ENCODE data around the gene WDR20. TPM values are rescaled to one million over a fixed set of nuclear protein-coding genes. Genes with fewer than 3 reads are reported as not detected.
A peak's percentile ranks its signal among the peaks of the same experiment; 100 is the strongest.
"Not testable (repeated sequence)": the region's sequence is repeated elsewhere in the genome, so short reads cannot be mapped to it uniquely, and the experiment has no call there.

Gene WDR20
- total RNA-seq, 1 experiment from 2014 or later = 24.2 TPM

DNA sequence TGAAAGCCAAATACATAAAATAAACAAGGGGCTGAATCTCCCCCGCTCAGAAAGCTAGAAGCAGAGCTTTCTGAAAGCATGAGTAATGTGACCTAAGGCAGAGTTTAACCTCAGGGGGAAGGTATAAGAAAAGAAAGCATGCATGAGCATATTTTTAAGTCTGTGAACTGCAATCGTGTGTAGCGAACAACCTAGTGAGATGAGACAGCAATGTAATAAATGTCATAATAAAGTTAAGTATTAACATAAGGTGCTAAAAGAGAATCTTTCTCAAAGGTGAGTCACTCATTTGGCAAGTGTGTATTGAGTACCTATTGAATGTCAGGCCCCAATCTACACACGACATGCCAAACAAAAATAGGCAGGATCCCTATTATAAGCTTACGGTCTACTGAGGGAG, 14.2 kb upstream of the WDR20 start:
- in situ Hi-C loops (cut with HindIII; ENCODE audit: low sequenced_read_pairs) = no loop called here
- DNase-seq (ENCODE audit: low spot score) = no peak

GRCh38 chr14:102126807-102127455, 12.8 kb upstream of the WDR20 start:
- in situ Hi-C loops (cut with HindIII; ENCODE audit: low sequenced_read_pairs) = no loop called here

DNA sequence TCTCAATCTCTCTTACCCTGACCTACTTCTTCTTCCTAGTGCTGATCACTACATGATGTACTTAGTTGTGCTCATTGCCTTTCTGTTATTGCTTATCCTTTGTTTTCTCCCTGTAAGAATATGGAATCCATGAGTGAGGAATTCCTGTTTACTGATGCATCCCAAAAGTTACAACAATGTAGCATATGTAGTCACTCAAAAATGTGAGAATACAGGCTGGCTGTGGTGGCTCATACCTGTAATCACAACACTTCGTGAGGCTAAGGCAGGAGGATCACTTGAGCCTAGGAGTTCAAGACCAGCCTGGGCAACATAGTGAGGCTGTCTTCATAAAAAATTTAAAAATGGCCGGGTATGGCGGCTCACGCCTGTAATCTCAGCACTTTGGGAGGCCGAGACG, 8.0 kb upstream of the WDR20 start:
- no peak for DNase-seq (ENCODE audit: low spot score)
- in situ Hi-C loops (cut with HindIII; ENCODE audit: low sequenced_read_pairs) = no loop called here

More at GRCh38 chr14:102126807-102127455, 12.8 kb upstream of the WDR20 start:
- no peak for DNase-seq (ENCODE audit: low spot score)

GRCh38 chr14:102134021-102134420, 5.7 kb upstream of the WDR20 start:
- DNase-seq (ENCODE audit: low spot score); in situ Hi-C loops (cut with HindIII; ENCODE audit: low sequenced_read_pairs): not testable (repeated sequence)

- DNase-seq (ENCODE audit: low spot score); in situ Hi-C loops (cut with HindIII; ENCODE audit: low sequenced_read_pairs): not testable (repeated sequence)
Measured at GRCh38 chr14:102134719-102135118, 5.0 kb upstream of the WDR20 start.

- DNase-seq (ENCODE audit: low spot score); in situ Hi-C loops (cut with HindIII; ENCODE audit: low sequenced_read_pairs): not testable (repeated sequence)
Measured at GRCh38 chr14:102135456-102135855, 4.2 kb upstream of the WDR20 start.

DNA sequence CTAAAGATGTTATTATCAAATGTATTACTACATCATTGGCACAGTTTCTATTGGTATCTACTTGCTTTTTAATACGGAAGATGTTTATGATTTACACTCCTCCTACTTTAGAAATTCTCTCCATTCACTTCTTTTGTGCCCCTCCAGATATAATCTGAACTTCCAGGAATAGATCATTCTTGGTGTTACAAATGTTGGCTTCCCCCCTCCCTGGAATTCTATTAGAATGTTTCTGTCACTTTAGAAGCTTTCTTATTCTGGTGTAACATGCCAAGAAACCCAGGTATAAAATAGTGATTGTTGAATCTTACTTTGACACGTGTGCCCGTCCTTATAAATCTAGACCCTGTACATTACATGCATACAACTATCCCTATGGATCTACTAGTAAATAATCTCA, 1.2 kb upstream of the WDR20 start:
- DNase-seq (ENCODE audit: low spot score) = peak; percentile 8
- in situ Hi-C loops (cut with HindIII; ENCODE audit: low sequenced_read_pairs) = no loop called here

DNA sequence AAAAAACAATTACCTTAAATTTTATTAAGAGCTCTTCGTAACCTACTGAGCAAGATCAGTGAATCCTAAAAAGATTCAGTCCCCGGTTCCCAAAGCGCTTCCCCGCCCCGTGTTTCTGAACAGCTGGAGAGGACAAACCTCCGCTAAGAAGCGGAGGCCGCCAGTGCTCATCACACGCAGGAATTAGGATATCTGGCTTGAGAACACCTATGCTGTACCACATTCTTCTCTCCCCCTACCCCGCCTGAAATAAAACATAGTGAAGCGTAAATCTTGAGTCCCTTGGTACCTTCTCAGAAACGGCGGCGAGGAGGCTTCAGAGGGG, 774 bp upstream of the WDR20 start:
- in situ Hi-C loops (cut with HindIII; ENCODE audit: low sequenced_read_pairs) = no loop called here
- DNase-seq (ENCODE audit: low spot score) = no peak

GRCh38 chr14:102140027-102140749, 491 bp downstream of the WDR20 start:
- peak; percentile 31 for DNase-seq (ENCODE audit: low spot score)
- in situ Hi-C loops (cut with HindIII; ENCODE audit: low sequenced_read_pairs) = no loop called here

- peak; percentile 7 for DNase-seq (ENCODE audit: low spot score)
- in situ Hi-C loops (cut with HindIII; ENCODE audit: low sequenced_read_pairs) = no loop called here
Measured at GRCh38 chr14:102140750-102141145, 1.1 kb downstream of the WDR20 start.

GRCh38 chr14:102141797-102142196, 2.1 kb downstream of the WDR20 start:
- DNase-seq (ENCODE audit: low spot score) = no peak
- in situ Hi-C loops (cut with HindIII; ENCODE audit: low sequenced_read_pairs) = no loop called here

DNA sequence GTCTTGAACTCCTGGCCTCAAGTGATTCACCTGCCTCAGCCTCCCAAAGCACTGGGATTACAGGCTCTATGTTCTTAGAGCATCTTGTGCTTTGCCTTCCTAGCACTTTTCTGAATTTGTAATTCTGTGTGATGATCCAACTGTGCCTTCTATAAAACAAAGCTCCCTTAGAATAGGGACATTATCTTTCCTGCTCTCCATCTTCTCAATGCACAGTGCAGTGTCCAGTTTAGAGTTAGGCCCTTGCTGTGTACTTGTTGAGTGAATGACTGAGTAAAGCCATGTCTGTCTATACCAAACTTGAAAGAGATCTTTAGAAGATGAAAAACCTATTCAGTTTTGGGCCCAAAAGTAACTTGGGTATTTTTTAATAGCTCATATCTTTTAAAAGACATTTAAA, 5.2 kb downstream of the WDR20 start:
- DNase-seq (ENCODE audit: low spot score) = no peak
- in situ Hi-C loops (cut with HindIII; ENCODE audit: low sequenced_read_pairs) = no loop called here

DNA sequence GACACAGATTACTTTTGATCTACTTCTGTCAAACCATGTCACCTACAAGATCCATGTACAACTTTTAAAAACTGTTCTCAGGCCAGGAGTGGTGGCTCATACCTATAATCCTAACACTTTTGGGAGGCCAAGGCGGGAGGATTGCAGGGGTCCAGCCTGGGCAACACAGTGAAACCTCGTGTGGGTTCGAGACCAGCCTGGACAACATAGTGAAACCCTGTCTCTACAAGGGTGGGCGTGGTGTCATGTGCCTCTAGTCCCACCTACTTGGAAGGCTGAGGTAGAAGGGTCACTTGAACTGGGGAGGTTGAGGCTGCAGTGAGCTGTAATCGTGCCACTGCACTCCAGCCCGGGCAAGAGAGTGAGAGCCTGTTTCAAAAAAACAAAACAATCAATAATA, 5.7 kb downstream of the WDR20 start:
- in situ Hi-C loops (cut with HindIII; ENCODE audit: low sequenced_read_pairs) = no loop called here
- no peak for DNase-seq (ENCODE audit: low spot score)

DNA sequence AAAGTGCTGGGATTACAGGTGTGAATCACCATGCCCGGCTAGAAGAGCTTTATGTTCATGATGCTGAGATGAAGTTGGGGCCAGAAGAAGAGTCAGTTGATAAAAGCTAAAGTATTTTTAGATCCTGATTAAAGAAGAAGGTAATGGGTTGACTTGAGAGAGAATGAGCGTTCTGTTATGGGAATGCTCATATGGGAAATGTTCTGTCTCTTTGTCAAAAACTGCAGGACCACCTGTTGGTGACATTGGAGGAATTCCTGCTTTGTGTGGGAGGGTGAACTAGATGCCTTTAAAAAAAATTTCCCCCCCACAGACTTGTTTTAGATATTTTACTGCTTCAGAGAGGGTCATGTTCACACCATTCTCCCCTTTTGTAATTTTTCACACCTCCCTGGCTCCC, 6.7 kb downstream of the WDR20 start:
- in situ Hi-C loops (cut with HindIII; ENCODE audit: low sequenced_read_pairs) = no loop called here
- no peak for DNase-seq (ENCODE audit: low spot score)

DNA sequence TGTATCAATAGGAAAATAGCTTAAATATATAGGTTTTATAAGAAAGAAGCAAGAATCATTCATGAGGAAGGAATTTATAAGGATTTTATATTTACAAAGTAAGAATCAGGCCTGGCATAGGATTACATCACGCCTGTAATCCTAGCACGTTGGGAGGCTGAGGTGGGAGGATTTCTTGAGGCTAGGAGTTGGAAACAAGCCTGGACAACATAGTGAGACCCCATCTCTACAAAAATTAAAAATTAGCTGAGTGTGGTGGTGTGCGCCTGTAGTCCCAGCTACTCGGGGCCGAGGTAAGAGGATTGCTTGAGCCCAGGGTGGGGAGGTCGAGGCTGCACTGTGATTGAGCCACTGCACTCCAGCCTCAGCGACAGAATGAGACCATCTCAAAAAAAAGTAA, 10.4 kb downstream of the WDR20 start:
- in situ Hi-C loops (cut with HindIII; ENCODE audit: low sequenced_read_pairs) = no loop called here
- no peak for DNase-seq (ENCODE audit: low spot score)

GRCh38 chr14:102150744-102151143, 11.0 kb downstream of the WDR20 start:
- in situ Hi-C loops (cut with HindIII; ENCODE audit: low sequenced_read_pairs) = no loop called here
- no peak for DNase-seq (ENCODE audit: low spot score)

DNA sequence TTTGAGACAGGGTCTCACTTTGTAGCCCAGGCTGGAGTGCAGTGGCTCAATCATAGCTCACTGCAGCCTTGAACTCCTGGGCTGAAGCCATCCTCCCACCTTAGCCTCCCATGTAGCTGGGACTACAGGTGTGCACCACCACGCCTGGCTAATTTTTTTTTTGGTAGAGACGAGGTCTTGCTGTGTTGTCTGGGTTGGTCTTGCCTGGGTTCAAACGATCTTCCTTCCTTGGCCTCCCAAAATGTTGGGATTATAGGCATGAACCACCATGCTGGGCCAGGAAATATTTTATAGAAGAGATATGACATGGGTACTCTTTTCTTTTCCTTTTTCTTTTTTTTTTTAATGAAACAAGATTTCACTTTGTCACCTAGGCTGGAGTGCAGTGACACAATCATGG, 11.7 kb downstream of the WDR20 start:
- DNase-seq (ENCODE audit: low spot score); in situ Hi-C loops (cut with HindIII; ENCODE audit: low sequenced_read_pairs): not testable (repeated sequence)

DNA sequence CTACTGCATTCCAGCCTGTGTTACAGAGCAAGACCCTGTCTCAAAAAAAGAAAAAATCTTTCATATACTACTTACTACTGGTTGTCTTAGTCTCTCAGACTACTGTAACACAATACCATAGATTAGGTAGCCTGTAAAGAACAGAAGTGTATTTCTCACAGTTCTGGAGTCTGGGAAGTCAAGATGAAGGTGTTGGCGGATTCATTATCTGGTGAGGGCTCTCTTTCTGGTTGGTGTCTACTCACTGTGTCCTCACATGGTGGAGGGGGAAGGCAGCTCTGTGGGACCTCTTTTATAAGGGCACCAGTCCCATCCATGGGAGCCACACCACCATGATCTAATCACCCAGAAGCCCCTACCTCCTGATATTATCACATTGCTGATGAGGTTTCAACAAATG, 14.4 kb downstream of the WDR20 start:
- in situ Hi-C loops (cut with HindIII; ENCODE audit: low sequenced_read_pairs) = no loop called here
- no peak for DNase-seq (ENCODE audit: low spot score)

DNA sequence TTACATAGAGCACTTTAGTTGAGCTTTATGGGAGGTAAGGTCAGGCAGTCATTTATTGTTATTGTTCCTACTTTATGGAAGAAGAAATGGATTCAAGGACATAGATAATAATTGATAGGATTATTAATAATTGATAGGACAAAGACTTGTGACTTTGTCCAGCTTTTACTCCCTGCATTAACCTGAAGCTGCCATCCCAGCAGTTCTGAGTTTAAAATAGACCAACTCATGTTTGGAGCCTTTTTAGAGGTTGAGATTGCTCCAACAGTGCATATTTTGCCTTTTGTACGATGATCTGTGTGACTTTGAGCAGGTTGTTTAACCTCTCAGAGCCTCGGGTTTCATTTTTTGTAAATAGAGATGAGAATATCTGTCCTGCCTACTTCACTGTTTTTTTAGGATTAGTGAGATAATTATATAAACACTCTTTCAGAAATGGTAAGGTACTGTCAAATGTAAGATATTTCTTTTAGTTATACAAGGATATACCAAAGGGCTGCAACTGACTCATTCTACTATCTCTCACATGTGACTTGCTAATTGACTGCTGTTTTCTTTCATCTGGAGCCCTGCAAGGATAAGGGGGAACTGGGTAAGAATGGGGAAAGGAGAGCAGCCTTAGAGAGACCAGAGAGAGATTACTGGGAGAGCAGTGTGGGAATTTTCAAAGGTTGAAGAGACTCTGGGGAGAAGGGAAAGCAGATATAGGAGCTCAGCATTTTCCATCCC, 15.3 kb downstream of the WDR20 start:
- no peak for DNase-seq (ENCODE audit: low spot score)
- in situ Hi-C loops (cut with HindIII; ENCODE audit: low sequenced_read_pairs) = no loop called here

GRCh38 chr14:102157346-102157745, 17.6 kb downstream of the WDR20 start:
- in situ Hi-C loops (cut with HindIII; ENCODE audit: low sequenced_read_pairs) = no loop called here
- DNase-seq (ENCODE audit: low spot score) = no peak
